HG03064 (cell line): ENCODE data around the gene FAM20C.
"Not testable (repeated sequence)": the region's sequence is repeated elsewhere in the genome, so short reads cannot be mapped to it uniquely, and the experiment has no call there.

ENCODE experiments used
- ATAC-seq: cut with Tn5 transposase; IDR thresholded peaks from one replicate; pipeline ENCODE4 v1.9.1; 2021; ENCODE audit warnings: low read depth; ENCODE audit not compliant: unreplicated experiment

Gene FAM20C

GRCh38 chr7:237385-237784, 45.0 kb downstream of the FAM20C start:
- ATAC-seq = no peak

GRCh38 chr7:240146-240676, 47.8 kb downstream of the FAM20C start:
- no peak for ATAC-seq

GRCh38 chr7:240887-241421, 48.6 kb downstream of the FAM20C start:
- no peak for ATAC-seq

GRCh38 chr7:241513-241912, 49.1 kb downstream of the FAM20C start:
- no peak for ATAC-seq

GRCh38 chr7:242826-243579, 50.6 kb downstream of the FAM20C start:
- ATAC-seq = not testable (repeated sequence)

- not testable (repeated sequence) for ATAC-seq
These were observed 51.2 kb downstream of the FAM20C start for GRCh38 chr7:243580-243978.

- no peak for ATAC-seq
These were observed 52.6 kb downstream of the FAM20C start for GRCh38 chr7:244974-245373.

- no peak for ATAC-seq
These were observed 53.4 kb downstream of the FAM20C start for GRCh38 chr7:245574-246295.

GRCh38 chr7:246451-246850, 54.1 kb downstream of the FAM20C start:
- no peak for ATAC-seq

- no peak for ATAC-seq
These were observed 54.8 kb downstream of the FAM20C start for GRCh38 chr7:247181-247580.

- no peak for ATAC-seq
These were observed 55.3 kb downstream of the FAM20C start for GRCh38 chr7:247636-248035.

- ATAC-seq = no peak
These were observed 56.5 kb downstream of the FAM20C start for GRCh38 chr7:248732-249435.

GRCh38 chr7:249989-250388, 57.6 kb downstream of the FAM20C start:
- no peak for ATAC-seq

GRCh38 chr7:250523-250922, 58.2 kb downstream of the FAM20C start:
- ATAC-seq = no peak

- no peak for ATAC-seq
These were observed 58.6 kb downstream of the FAM20C start for GRCh38 chr7:251005-251404.

GRCh38 chr7:251446-252175, 59.2 kb downstream of the FAM20C start:
- no peak for ATAC-seq

- no peak for ATAC-seq
These were observed 60.0 kb downstream of the FAM20C start for GRCh38 chr7:252216-252965.

GRCh38 chr7:252981-253380, 60.6 kb downstream of the FAM20C start:
- no peak for ATAC-seq

GRCh38 chr7:253581-254336, 61.4 kb downstream of the FAM20C start:
- no peak for ATAC-seq
